ENCODE measurements around the gene EPN1. TPM values are rescaled to one million over a fixed set of nuclear protein-coding genes. Genes with fewer than 3 reads are reported as not detected.

Gene EPN1
- total RNA-seq, 1 experiment from 2014 or later: 162 TPM

GRCh38 chr19:55687281-55688201 is 12.5 kb downstream of the EPN1 start:
- TF ChIP-seq CTCF (IDR thresholded peaks at IDR 0.05; ENCODE audit: unreplicated experiment): no peak
- H3K4me3 Mint-ChIP-seq (ENCODE audit: low read depth, unreplicated experiment): no peak overlapping the region

GRCh38 chr19:55688422-55689218 is 13.6 kb downstream of the EPN1 start:
- Mint-ChIP-seq H3K9me3 (ENCODE audit: low read depth, unreplicated experiment) (no peaks in the 10 kb centered on the region), H3K27me3 (ENCODE audit: unreplicated experiment) (no peaks in the 10 kb centered on the region), H3K4me3 (ENCODE audit: low read depth, unreplicated experiment) (no peak overlapping the region), H3K4me1 (ENCODE audit: low read depth, unreplicated experiment) (peaks cover 44% of the 10 kb centered on the region), H3K36me3 (ENCODE audit: insufficient read depth, unreplicated experiment) (peaks cover 63% of the 10 kb centered on the region), H3K27ac (ENCODE audit: unreplicated experiment) (no peak overlapping the region)
- CTCF ChIA-PET: interaction anchor here (0.5 to 0.6 kb wide), 3 partner anchors 349 to 1116 kb away, joined by 3 read pairs; no protein-coding TSS in a partner anchor
- no peak for DNase-seq
- intact Hi-C loops (cut with micrococcal nuclease; ENCODE audit: unreplicated experiment): loop anchor here (10.0 kb wide), 1 partner anchor 116 kb away; no protein-coding TSS in a partner anchor
- BruUV-seq (replicated peaks): no TSS peak
- no peak for TF ChIP-seq CTCF (IDR thresholded peaks at IDR 0.05; ENCODE audit: unreplicated experiment)

More at GRCh38 chr19:55687281-55688201, 12.5 kb downstream of the EPN1 start:
- Mint-ChIP-seq H3K27me3 (ENCODE audit: unreplicated experiment) (no peaks in the 10 kb centered on the region), H3K4me1 (ENCODE audit: low read depth, unreplicated experiment) (peaks cover 49% of the 10 kb centered on the region), H3K9me3 (ENCODE audit: low read depth, unreplicated experiment) (no peaks in the 10 kb centered on the region), H3K36me3 (ENCODE audit: insufficient read depth, unreplicated experiment) (peaks cover 63% of the 10 kb centered on the region), H3K27ac (ENCODE audit: unreplicated experiment) (no peak overlapping the region)
- CTCF ChIA-PET: interaction anchor here (0.5 kb wide), 1 partner anchor 733 kb away, joined by 3 read pairs; no protein-coding TSS in a partner anchor
- intact Hi-C loops (cut with micrococcal nuclease; ENCODE audit: unreplicated experiment): loop anchor here (10.0 kb wide), 1 partner anchor 117 kb away; no protein-coding TSS in a partner anchor
- BruUV-seq (replicated peaks): no TSS peak
- DNase-seq: no peak

GRCh38 chr19:55689411-55690108 is 14.5 kb downstream of the EPN1 start:
- TF ChIP-seq CTCF (IDR thresholded peaks at IDR 0.05; ENCODE audit: unreplicated experiment): no peak
- Mint-ChIP-seq H3K36me3 (ENCODE audit: insufficient read depth, unreplicated experiment) (peaks cover 69% of the 10 kb centered on the region), H3K27me3 (ENCODE audit: unreplicated experiment) (no peaks in the 10 kb centered on the region), H3K27ac (ENCODE audit: unreplicated experiment) (no peak overlapping the region), H3K9me3 (ENCODE audit: low read depth, unreplicated experiment) (no peaks in the 10 kb centered on the region), H3K4me1 (ENCODE audit: low read depth, unreplicated experiment) (peaks cover 35% of the 10 kb centered on the region), H3K4me3 (ENCODE audit: low read depth, unreplicated experiment) (no peak overlapping the region)
- intact Hi-C loops (cut with micrococcal nuclease; ENCODE audit: unreplicated experiment): loop anchor here (10.0 kb wide), 1 partner anchor 115 kb away; no protein-coding TSS in a partner anchor
- BruUV-seq (replicated peaks): no TSS peak
- DNase-seq: no peak
- CTCF ChIA-PET: interaction anchor here (0.5 to 0.6 kb wide), 2 partner anchors 348 to 1115 kb away, joined by 3 read pairs; no protein-coding TSS in a partner anchor
